Gastrocnemius medialis (tissue), 4 donors: ENCODE measurements around the gene HTR2A.

Source experiments
- POLR2A ChIP-seq, 2 donors: fragments of 450-650 bp; IDR thresholded peaks; one replicate each; pipeline ENCODE4 v1.6.1; 2017; ENCODE audit warnings: antibody characterized with exemption in 2 of 2, mild to moderate bottlenecking in 2 of 2, moderate library complexity in 2 of 2
- TF ChIP-seq, protein P1 (sequence below), 5 experiments: fragments of 450-650 bp in 3 of 5; fragments of 200-600 bp in 2 of 5; sonication (generic) in 2 of 5; IDR thresholded peaks in 4 of 5; conservative IDR thresholded peaks in 1 of 5; 1 replicate in 4 of 5; 2 replicates in 1 of 5; pipeline ENCODE4 v1.5.1; 2016 to 2019; ENCODE audit warnings: antibody characterized with exemption in 5 of 5, mild to moderate bottlenecking in 3 of 5, moderate library complexity in 3 of 5

DNA sequence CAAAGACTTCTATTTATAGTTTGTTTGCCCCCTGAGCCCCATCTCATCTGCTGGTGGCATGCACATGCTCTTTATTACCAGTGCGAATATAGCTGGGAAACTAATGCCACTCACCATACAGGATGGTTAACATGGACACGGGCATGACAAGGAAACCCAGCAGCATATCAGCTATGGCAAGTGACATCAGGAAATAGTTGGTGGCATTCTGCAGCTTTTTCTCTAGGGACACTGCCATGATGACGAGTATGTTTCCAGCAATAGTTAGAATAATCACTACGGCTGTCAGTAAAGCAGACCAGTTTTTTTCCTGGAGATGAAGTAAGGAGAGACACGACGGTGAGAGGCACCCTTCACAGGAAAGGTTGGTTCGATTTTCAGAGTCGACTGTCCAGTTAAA, 1.5 kb downstream of the HTR2A start:
- TF ChIP-seq POLR2A (IDR thresholded peaks at IDR 0.05) = no peak
- TF ChIP-seq, protein P1, sequence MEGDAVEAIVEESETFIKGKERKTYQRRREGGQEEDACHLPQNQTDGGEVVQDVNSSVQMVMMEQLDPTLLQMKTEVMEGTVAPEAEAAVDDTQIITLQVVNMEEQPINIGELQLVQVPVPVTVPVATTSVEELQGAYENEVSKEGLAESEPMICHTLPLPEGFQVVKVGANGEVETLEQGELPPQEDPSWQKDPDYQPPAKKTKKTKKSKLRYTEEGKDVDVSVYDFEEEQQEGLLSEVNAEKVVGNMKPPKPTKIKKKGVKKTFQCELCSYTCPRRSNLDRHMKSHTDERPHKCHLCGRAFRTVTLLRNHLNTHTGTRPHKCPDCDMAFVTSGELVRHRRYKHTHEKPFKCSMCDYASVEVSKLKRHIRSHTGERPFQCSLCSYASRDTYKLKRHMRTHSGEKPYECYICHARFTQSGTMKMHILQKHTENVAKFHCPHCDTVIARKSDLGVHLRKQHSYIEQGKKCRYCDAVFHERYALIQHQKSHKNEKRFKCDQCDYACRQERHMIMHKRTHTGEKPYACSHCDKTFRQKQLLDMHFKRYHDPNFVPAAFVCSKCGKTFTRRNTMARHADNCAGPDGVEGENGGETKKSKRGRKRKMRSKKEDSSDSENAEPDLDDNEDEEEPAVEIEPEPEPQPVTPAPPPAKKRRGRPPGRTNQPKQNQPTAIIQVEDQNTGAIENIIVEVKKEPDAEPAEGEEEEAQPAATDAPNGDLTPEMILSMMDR (IDR thresholded peaks at IDR 0.05 in 4 of 5, conservative IDR thresholded peaks at IDR 0.05 in 1 of 5) = no peak
